ENCODE results near the gene HOXC12.
A peak's percentile ranks its signal among the peaks of the same experiment; 100 is the strongest.

The HOXC12 gene

DNA sequence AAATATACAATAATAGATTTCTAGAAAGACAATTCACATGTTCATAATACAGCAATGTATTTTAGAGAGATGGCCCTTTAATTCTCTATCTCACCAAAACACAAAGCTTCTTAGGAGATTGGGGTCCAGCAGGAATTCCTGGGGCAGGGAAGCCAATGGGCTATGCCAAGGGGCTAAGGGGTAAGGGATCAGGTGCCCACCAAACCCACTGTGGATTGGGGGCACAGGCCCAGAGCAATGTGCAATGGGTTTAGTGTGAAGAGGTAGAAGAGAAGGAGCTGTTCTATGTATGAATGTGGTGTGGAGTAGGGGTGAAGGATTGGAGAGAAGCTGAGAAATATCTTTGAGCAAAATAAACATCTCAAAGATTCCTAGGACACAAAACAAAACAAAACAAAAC lies 13.5 kb upstream of the HOXC12 start:
- DNase-seq, result no peak

DNA sequence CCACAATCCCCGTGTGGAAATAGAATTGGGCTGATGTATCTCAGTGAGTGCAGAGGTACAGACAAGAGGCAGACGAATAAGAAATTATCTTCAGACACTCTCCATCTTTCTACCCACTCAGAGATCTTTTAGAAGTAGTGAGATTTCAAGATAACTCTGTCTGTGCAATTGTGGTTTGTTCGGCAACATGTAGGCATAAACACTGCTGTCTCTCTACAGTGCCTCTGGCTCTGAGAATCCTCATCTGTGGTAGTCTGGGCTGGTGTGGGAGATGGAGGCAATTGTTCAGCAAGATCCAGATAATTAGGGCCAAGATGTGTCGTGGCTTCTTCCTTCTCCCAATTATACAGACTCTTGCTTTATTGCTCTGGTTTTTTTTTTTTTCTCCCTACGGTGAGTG lies 13.0 kb upstream of the HOXC12 start:
- no peak for DNase-seq

DNA sequence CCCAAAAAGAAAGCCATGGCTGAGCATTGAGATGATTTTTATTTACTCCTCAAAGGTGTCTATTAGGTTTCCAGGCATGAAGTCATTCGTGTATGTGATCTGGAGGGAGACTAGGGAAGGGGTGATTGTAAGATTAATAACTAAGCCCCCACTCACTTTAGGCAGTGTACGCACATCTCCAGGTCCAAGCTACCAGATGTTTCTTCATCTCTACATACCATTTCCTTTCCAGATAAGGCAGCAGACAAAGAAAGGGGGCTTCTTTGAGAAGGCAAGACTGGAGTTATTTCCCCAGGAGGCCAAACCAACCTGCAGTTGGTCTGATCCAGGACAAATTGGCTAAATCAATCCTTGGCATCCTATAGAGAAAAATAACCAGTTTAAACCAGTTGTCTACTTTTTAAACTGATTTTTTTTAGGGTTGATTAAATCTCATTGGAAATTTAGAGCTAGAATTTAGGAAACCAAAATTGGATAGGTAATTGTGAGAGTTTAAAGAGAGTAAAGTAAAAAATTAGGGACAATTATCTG lies 12.2 kb upstream of the HOXC12 start:
- DNase-seq, result no peak

DNA sequence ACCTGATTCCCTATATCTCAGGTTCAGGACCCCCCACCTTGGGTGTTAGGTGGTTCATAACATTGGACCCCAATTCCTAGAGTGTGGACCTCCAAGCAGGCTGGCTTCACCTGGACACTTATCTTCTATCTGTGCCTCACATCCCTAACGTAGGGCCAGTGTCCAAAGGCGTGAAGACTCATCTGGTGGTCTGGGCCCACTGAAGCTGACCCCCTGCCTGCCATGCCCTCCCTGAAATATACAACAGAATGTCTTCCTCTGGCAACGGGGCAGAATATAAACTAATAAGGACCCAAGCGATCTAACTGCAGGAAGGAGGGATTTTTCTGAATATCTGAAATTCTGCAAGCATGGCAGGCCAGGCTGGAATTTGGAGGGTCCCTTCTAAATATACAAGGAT lies 10.5 kb upstream of the HOXC12 start:
- DNase-seq, result no peak

DNA sequence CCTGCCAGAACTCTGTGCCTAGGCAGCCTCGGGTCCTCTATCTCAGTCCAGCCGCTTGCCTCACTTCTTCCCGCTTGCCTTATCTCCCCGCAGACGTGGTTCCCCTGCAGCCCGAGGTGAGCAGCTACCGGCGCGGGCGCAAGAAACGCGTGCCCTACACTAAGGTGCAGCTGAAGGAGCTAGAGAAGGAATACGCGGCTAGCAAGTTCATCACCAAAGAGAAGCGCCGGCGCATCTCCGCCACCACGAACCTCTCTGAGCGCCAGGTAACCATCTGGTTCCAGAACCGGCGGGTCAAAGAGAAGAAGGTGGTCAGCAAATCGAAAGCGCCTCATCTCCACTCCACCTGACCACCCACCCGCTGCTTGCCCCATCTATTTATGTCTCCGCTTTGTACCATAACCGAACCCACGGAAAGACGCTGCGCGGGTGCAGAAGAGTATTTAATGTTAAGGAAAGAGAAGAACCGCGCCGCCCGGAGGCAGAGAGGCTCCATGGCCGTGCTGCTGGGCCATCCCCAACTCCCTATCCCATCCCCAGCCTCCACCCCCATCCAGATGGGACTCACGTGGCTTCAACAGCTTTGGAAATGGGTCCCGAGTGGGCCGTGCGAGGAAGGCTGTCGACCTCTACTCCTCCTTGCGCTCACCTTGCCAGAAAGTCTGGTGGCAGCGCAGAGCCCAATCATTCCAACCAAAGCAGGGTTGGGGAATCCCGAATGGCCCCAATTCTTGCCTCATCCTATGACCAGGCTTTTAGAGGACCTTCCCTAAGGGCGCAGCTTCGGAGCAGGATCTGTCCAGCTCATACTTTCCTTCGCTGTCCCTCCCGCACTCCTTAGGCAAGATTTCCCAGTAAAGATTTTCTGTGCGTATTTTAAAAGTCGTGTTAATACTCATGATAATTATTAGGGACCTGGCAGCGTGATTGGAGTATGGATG lies 9.5 kb upstream of the HOXC12 start:
- no peak for DNase-seq

DNA sequence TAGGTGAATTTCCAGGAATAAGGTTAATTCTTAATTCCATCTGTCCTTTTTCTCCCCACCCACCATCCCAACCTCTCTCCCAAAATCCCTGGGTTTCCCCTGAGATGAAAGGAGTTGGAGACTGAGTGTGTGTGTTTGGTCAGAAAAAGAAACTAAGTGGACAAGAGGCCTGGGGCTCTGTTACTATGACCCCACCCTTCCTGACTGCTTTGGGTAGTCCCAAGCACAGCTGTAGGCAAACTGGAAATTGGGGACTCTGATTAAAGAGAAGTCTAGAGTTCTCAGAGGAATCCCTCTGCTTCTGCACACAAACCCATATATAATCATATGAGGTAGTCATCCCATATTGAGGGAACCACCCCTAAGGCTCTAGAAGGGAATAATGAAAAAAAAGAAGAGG lies 7.0 kb upstream of the HOXC12 start:
- no peak for DNase-seq

DNA sequence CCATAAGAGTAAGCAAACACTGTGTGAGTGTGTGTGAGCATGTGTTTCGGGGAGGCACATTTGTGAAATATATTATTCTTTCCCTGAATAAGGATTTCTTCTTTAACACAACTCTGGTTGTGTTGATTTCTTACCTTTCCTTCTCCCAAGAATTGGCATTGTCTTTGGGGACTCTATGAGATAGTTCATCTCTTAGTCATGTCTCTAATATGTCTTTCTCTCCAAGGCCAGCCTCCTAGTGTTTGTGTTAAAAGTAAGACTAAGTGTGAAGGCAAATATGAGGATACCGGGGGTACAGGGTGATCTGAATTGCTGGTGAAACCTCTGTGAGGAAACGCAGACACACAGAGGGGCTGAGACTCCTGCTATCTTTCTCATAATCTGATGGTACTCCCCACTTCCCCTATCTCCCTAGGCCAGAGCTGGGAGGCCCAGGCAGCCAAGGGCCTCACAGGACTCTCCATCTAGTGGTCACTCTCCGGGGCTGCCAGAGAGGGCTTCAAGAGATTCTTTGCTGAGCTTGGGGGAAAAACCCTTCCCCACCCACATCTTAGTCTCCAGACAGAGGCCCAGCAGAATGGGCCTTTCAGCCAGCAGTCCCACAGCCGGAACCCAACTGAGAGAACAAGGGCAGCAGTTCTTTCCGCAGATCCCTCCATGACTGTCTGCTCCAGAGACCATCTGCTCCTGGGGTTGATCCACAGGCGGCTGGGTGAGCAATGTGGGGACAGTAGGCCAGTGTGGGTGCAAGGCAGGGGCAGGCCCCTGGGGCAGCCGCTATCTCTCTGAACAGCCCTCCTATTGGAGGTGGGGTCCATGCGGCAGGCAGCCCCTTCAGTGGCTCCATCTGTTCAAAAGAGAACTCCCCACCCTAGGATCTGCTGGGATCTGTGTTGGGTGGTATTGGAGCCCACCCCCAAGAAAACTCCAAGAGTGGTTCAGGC lies 5.8 kb upstream of the HOXC12 start:
- no peak for DNase-seq

DNA sequence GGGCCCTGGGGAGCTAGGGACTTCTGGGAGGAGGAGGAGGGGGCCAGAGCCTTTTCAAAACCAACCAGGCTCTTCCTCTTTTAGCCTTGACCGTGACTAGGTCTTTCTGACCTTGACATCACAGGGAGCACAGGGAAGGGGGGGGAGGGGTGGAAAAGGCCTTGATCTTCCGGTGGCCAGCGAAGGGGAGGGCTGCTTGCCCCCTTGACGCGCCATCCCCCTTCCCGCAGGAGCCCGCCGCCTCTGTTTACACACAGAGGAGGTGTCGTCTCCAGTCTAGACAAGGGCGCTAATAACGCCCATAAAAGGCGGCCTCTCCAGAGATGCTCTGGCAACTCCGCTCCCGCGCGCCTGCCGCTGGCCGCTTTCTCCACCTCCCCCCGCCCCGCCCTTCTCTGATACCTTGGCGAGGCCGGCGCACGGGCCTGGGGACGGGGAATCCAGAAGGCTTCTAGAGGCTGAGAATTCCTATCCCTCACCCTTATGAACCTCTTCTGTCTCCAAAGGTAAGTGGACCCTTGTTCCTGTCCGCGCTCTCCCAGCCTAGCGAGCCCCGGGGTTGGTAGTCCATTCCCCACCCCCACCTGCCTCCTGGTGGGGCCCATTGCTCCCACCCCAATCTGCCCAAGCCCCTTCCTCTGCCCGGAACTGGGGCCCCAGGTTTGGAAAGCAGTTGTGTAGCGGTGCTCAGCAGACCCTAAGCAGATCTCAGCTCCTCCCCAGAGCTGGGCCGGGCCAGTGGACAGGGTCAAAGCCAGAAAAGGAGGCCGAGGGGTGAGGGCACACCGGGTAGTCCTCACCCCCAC lies 4.9 kb upstream of the HOXC12 start:
- no peak for DNase-seq

DNA sequence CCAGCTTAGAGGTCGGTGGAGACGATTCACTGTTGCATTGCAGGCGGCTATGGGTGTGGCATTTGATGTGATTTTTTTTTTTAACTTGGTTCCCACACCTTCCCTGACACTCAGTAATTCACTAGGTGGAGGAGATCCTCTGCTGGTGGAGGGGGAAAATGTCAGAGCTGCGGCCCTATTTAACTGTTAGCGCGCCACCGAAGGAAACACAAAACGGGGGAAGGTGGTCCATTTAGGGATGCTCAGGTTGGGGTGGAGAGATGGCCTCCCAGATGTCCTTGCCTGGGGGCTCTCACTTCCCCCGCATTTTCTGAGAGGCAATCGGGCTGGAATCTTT lies 4.3 kb upstream of the HOXC12 start:
- no peak for DNase-seq

DNA sequence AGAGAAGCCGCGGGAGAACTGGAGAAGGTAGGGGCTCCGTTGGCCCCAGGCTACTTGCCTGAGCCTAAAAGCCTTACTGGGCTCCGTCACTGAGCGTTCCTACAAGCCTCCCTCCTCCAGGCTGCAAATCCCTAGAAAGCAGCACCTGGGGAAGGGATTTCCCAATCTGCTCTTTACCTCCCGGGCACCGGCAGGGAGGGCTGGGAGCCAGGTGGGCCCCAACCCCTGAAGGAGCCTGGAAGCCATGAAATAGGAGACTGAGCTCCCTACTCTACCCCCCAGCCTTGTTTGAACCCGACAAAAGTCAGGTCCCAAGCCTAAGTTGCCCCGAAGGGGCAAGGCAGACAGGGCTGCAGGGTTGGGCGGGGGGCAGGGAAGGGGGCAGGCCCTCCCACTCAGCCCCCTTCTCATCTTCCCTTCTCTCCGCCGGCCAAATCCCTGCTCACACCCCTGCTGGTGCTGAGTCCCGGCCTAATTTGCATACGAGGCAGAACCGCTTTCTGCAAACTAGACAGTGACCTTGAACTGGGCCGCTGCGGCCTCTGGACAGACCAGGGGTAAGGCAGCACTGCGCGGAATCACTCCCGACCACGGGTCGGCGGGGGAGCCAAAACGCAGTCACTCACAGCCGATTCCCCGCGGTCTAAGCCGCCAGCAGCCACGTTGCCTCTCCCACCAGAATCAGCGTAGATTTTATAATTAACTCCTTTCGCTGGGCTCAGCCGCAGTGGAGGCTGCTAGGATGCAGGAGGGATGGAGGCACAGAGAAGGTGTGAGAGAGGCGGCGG lies 3.7 kb upstream of the HOXC12 start:
- no peak for DNase-seq

DNA sequence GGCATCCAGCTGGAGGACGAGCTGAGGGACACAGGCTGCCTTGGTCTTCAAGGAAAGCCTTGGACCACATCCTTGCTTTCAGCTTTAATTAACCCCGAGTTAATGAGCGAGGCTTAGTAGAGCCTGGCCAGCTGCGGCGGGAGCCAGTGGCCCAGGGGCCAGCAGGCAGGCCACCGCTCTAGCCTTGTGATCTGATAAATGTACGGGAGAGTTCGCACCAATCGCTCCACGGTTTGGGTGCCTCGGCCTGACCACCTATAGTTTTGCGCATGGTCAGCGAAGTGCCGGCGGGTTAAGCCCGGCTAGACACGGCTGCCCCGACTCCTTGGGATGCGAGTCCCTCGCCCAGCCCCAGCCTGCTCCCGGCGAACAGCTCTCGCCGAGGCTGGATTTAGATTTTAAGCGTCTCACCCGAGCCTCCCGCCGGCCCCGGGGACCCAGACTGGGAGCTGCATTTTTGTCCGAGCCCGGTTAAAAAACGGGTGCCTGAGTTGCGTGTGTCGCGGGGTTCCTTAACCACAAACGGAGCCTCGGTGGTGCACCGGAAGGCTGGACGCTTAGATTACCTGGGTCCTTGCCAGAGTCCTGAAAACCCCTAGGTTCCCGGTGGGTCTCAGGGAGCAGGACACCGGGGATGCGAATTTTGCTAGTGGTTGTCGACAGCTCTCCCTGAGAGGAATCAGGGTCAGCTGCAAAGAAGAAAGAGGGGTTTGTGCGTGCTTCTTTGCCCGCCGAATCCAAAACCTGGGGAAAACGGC lies 2.9 kb upstream of the HOXC12 start:
- DNase-seq, result no peak

DNA sequence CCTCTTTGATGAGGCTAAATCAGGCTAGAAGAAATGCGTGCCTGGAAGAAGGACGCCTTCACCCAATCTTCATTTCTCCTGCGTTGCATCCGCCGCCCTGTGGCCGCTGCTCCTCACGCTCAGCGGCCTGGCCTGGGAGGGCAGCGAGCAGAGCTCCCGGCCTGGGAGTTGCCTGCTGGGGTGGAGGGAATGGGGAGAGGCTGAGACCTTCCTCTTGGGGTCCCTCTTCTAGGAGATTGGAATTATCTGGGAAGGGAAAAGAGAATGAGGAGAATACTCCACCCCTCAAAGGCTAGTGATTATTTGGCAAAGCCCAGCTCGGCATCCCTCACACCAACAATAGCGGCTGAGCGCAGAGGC lies 2.4 kb upstream of the HOXC12 start:
- peak; percentile 49 for DNase-seq

DNA sequence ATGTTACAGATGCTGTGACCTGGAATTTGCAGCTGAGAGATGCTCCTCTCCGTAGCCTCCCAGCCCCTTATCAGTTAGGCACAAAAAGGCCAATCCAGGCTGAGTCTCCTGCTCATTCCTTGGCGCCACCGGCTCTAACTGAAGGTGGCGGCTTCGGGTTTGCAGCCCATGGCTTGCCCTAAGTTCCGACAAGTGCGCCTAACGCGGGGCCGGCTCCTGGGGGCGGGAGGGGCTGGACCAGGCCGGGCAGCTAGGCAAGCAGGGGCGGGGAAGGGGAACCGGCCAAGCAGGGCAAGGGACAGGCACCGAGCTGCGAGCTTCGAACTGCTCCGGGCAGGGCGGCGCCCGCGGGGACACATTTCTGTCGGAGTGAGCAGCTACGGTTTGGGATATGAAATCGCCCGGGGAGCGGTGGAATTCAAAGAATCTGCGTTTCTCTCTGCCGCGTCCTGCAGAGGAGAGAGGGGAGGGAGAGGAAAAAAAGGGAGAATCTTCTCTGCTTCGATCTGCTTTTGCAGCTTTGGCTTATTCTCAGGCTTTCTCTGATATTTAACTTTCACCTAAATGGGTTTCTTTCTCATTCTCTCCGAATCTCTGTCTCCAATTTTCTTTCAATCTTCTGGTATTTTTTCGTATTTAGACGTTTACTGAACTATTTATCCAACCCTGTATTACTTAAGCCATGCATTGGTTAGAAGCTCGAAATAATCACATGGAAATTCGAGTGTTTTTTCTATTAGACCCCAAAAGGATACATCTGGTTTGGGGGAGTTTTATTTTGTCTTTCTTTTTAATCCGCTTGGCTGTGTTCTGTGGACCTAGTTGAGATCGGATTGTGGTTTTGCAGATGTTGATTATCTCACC lies 1.6 kb upstream of the HOXC12 start:
- DNase-seq, result no peak

DNA sequence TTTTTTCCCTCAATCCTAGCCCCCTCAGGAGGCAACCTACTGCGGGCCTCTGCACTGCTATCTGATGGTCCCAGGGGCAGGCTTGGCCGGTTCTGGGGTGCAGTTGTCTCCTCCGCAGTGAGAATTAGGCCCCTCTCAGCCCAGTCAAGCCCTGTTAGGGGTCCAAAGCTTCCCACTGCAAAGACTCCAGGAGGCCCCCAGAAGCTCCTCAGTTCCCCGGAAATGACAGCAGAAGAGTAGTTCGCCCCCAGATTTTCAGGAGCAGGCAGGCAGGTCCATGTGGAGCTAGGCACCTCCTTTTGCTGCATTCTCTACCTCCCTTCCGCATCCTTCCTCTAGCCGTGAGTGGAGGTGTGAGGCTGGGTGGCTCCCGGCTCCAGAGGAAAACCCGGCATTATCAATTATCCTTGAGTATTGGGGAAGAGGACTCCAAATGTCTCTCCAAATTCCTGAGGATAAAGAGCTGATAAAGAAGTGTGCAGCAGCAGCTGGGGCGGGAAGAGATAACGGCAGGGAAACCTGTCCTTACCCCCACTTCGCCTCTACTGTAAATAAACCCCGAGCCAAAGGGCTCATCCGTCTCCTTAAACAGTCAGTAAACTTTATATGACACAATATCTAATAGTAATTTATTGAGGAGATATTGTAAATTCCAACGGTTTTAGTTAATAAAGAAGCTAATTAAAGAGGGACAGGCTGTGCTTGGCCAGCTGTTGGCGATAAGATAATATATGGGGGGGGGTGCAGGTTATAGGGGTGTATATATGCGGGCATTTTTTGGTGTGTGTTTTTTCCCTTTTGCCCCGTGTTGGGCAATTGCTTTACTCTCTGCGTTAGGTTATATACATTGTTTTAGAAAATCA lies 641 bp upstream of the HOXC12 start:
- peak; percentile 56 for DNase-seq

DNA sequence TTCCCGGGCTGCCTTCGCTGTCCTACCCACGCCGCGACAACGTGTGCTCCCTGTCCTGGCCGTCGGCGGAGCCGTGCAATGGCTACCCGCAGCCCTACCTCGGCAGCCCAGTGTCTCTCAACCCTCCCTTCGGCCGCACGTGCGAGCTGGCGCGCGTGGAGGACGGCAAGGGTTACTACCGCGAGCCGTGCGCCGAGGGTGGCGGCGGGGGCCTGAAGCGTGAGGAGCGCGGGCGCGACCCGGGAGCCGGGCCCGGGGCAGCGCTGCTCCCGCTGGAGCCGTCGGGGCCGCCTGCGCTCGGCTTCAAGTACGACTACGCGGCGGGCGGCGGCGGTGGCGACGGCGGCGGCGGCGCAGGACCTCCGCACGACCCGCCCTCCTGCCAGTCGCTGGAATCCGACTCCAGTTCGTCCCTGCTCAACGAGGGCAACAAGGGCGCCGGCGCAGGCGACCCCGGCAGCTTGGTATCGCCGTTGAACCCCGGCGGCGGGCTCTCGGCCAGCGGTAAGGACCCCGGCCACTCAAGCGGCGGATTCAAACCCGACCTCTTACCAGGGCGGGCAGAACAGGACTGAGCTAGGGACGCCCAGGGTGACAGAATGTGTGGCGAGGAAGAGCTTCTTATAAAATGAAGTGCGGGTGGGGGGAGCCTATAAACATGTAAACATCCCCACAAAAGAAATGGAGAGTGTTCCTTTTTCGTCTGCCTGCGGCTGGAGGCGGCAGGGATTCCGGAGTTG lies 503 bp downstream of the HOXC12 start:
- DNase-seq, result no peak

DNA sequence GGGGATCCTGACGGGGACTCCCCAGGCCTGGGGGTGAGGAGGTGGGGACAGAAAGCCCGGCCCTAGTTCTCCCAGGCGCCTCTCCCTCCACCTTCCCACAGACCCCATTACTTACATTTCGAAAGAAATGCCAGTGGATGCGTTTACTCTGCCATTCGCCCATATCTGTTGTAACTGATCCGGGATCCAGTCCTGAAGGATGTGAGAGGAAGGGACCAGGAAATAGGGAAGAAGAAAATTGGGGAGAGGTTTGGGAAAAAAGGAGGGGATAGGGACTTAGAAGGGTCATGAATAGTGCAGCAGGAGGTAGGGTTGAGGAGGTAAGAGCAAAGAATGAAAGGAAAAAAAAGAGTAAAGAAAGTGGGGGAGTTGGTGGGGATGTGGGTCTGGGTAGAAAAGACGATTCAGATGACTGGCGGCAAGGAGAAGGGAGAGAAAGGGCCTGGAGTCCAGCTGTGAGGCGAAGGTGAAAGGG lies 1.1 kb downstream of the HOXC12 start:
- no peak for DNase-seq

DNA sequence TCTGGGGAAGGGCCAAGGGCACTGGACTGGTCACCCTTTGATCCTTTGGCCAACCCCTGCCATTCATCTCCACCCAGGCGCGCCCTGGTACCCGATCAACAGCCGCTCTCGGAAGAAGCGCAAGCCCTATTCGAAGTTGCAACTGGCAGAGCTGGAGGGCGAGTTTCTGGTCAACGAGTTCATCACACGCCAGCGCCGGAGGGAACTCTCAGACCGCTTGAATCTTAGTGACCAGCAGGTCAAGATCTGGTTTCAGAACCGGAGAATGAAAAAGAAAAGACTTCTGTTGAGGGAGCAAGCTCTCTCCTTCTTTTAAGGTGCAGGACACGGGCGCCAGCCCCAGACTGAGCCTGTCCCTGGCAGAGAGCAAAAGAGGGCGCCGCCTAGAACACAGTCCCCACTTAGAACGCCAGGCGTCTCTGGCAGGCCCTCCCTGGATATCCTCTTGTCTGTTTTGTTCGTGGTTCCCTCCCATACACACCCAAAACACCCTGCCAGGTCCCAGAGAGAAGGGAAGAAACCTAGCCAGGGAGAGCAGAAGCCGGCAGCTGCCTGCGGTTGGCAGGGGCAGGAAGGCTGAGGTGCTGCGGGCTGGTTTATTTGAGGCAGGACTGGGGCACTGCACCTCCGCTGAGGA lies 1.7 kb downstream of the HOXC12 start:
- no peak for DNase-seq

Data from activated effector memory CD4-positive, alpha-beta T cell treated with anti-CD3 and anti-CD28 coated beads, Interleukin-2, amount 50 U/mL, for 16 hours (primary cell).